ENCODE data around the gene MEFV. TPM values are rescaled to one million over a fixed set of nuclear protein-coding genes. Genes with fewer than 3 reads are reported as not detected.

Gene MEFV
- total and polyA plus RNA-seq, 2 of the 13 experiments (the other 11 are each of a cell fraction or from before 2014, with no cell fraction given), result 0.22 TPM; not detected in 1

GRCh38 chr16:3266873-3267537, 10.6 kb upstream of the MEFV start:
- FAIRE-seq (peak; percentile 89), DNase-seq (ENCODE audit: low spot score) (peak; percentile 58), ATAC-seq (no peak)
- Histone ChIP-seq H3K36me3 (replicated peaks in 1 of 2; ENCODE audit: control insufficient read depth in 1 of 2, insufficient read depth in 2 of 2, low read length in 2 of 2) (no peaks in the 10 kb centered on the region), H3K4me3 (replicated peaks in 1 of 3; ENCODE audit: insufficient read depth in 1 of 3, low read depth in 2 of 3, low read length in 3 of 3) (no peak overlapping the region), H3K9me3 (ENCODE audit: low read length) (no peaks in the 10 kb centered on the region), H3K4me2 (ENCODE audit: low read depth, low read length) (peak overlapping the region; percentile 3; the same call in 1 of the 2 replicates), H3K27ac (ENCODE audit: extremely low read length, insufficient read depth, low read length) (no peak overlapping the region), H2AFZ (ENCODE audit: low read length) (no peak overlapping the region), H4K20me1 (ENCODE audit: insufficient read depth, low read length) (no peaks in the 10 kb centered on the region), H3K9ac (ENCODE audit: insufficient read depth, low read depth, low read length) (no peak overlapping the region), H3K79me2 (ENCODE audit: insufficient read depth, low read length) (no peaks in the 10 kb centered on the region), H3K4me1 (ENCODE audit: insufficient read depth, low read length) (peaks cover 58% of the 10 kb centered on the region), H3K27me3 (ENCODE audit: control insufficient read depth in 1 of 2, insufficient read depth in 2 of 2, low read length in 2 of 2) (no peaks in the 10 kb centered on the region)
- POLR2A ChIA-PET, result interaction anchor here (0.9 to 4.6 kb wide), 6 partner anchors 8 to 190 kb away, joined by 3 to 64 read pairs (median 4); partner anchors contain the start of genes OR1F1 and ZNF263
- WGBS (ENCODE audit: low lambda C conversion rate), result 49% methylated on average over 5 of the region's 5 CpGs
- no TSS peak for BruUV-seq (replicated peaks)
- intact Hi-C loops (cut with micrococcal nuclease; ENCODE audit: unreplicated experiment), result loop anchor here (2.0 kb wide), 1 partner anchor 234 kb away; the partner anchor contains the start of gene CLUAP1
- CTCF ChIA-PET (ENCODE audit: low intra/inter-chr PET ratio, low total read pairs), result interaction anchor here (0.6 kb wide), 1 partner anchor 99 kb away, joined by 3 read pairs; no protein-coding TSS in a partner anchor
- in situ Hi-C loops (cut with HindIII; ENCODE audit: extremely low pct_ligation_motif_present, low pct_unique_long_range_greater_than_20kb), result no loop called here
- TF ChIP-seq ZSCAN20 (CRISPR knock-in tag; IDR thresholded peaks at IDR 0.05; ENCODE audit: borderline replicate concordance) (no peak), ATF5 (CRISPR knock-in tag; IDR thresholded peaks at IDR 0.05; ENCODE audit: low read depth) (no peak), SMYD3 (CRISPR knock-in tag; IDR thresholded peaks at IDR 0.05) (no peak), GATAD2A (CRISPR knock-in tag; IDR thresholded peaks at IDR 0.05) (peak; percentile 46; the same call in 1 of the 2 replicates), ZNF746 (CRISPR knock-in tag; IDR thresholded peaks at IDR 0.05) (no peak), RAD21 (CRISPR knock-in tag; IDR thresholded peaks at IDR 0.05) (peak; percentile 43; the same call in 1 of the 2 replicates), ZNF496 (CRISPR knock-in tag; IDR thresholded peaks at IDR 0.05; ENCODE audit: insufficient replicate concordance) (no peak), ZNF207 (IDR thresholded peaks at IDR 0.05; ENCODE audit: borderline replicate concordance) (no peak), RBAK (CRISPR knock-in tag; IDR thresholded peaks at IDR 0.05) (no peak), THAP11 (CRISPR knock-in tag; IDR thresholded peaks at IDR 0.05) (peak; percentile 55; the same call in 1 of the 2 replicates), SIN3A (IDR thresholded peaks at IDR 0.05; ENCODE audit: borderline replicate concordance, low read depth, low read length) (no peak), ZNF367 (CRISPR knock-in tag; IDR thresholded peaks at IDR 0.05; ENCODE audit: borderline replicate concordance) (no peak), HMGXB4 (CRISPR knock-in tag; IDR thresholded peaks at IDR 0.05; ENCODE audit: borderline replicate concordance in 1 of 2, low read depth in 1 of 2) (peak in 1 of 2 experiments; percentile 24; a peak in 1 of 4 replicates), CEBPB (IDR thresholded peaks at IDR 0.05; ENCODE audit: borderline replicate concordance, low read depth, low read length) (no peak), ZSCAN22 (CRISPR knock-in tag; IDR thresholded peaks at IDR 0.05) (no peak), ZGPAT (CRISPR knock-in tag; IDR thresholded peaks at IDR 0.05) (no peak), RXRA (CRISPR knock-in tag; IDR thresholded peaks at IDR 0.05) (no peak), HCFC1 (IDR thresholded peaks at IDR 0.05; ENCODE audit: low read depth, low read length) (no peak), SMC3 (IDR thresholded peaks at IDR 0.05; ENCODE audit: low read length) (peak; percentile 78), KLF12 (CRISPR knock-in tag; IDR thresholded peaks at IDR 0.05; ENCODE audit: borderline replicate concordance) (no peak)
